Frontal cortex (tissue), 4 donors: ENCODE data around the gene DNER. TPM values are rescaled to one million over a fixed set of nuclear protein-coding genes. Genes with fewer than 3 reads are reported as not detected.
A peak's percentile ranks its signal among the peaks of the same experiment; 100 is the strongest.

Experiments used
- DNase-seq, 2 donors: peaks; one replicate each; pipeline ENCODE4 v3.0.0; 2012; ENCODE audit warnings: low spot score in 2 of 2
- FAIRE-seq: peaks from 2 replicates; lab custom pipeline; 2012; peaks lifted over from hg19 to GRCh38; lab: Jason Lieb, UNC
- total RNA-seq: library from RNA; depleted of rRNA; stranded (reverse); fragments of >200 nt; gene quantifications from one replicate; pipeline ENCODE4 v1.2.3, GENCODE V29; 2014
- donor health status: control.
- donor health status: control.
- donor health status: control.

DNER gene
- total RNA-seq, 1 donor from 2014 or later: 79.9 TPM

GRCh38 chr2:229425598-229425997, 288.8 kb downstream of the DNER start:
- DNase-seq: no peak
- no peak for FAIRE-seq

- no peak for FAIRE-seq
- no peak for DNase-seq
These were observed 292.3 kb downstream of the DNER start for GRCh38 chr2:229422063-229422462.

GRCh38 chr2:229419158-229419557, 295.2 kb downstream of the DNER start:
- DNase-seq (no peak), FAIRE-seq (no peak)

DNA sequence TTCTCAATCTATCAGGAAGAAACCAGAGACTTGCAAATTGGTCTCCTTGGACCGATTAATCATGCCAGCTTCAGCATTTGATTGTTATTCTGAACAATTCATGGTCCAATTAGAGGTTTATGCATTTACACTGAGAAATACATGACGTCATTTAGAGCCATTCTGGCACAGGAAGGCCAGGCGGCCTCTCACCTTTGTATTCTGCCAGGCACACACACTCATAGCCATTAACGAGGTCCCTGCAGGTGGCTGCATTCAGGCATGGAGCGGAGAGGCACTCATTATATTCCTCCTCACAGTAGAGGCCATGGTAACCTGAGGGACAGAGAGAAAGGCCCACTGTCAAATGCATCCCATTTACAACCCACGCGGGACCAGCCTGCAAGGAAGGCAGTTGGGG, 296.4 kb downstream of the DNER start:
- DNase-seq (no peak), FAIRE-seq (no peak)

DNA sequence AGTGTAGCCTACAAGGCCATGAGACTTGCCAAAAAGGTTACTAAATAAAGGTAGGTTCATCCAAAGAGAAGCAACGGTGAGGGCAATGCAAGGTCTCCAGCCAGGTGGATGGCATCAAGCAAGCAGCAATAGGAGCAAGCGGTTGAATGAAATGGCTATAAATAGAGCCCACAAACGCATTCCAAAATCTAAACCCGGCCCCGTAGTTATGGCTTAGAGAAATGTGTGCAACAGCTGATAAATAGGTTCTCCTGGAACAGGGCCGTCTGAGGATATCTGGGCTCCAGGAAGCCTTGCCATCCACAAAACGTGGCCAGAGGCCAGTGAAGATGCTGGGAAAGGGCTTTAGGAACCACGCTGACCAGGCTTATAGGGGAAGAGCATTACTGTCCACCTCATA, 297.2 kb downstream of the DNER start:
- DNase-seq (no peak), FAIRE-seq (no peak)

GRCh38 chr2:229416116-229416694, 298.1 kb downstream of the DNER start:
- DNase-seq (no peak), FAIRE-seq (no peak)

- DNase-seq: no peak
- FAIRE-seq: no peak
These were observed 299.7 kb downstream of the DNER start for GRCh38 chr2:229414631-229415030.

DNA sequence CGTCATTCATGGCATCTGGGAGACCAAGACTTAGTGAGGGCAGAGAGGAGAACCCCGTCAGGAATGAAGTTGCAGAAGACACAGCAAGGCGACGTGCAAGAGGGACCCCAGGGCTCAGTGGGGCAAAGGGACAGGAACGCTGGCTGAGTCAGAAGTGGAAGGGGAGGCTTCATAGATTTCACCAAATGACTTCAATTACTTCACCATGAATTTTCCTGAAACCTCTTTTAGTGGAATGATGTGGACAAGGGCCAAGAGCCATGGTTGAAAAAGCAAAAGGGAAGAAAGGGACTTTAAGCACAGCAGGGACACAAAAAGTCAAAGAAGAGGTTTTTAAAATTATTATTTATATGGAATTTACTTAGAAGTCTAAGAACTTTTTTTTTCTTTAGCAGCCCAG, 301.7 kb downstream of the DNER start:
- FAIRE-seq (no peak), DNase-seq (no peak)

- FAIRE-seq: no peak
These were observed 303.4 kb downstream of the DNER start for GRCh38 chr2:229410946-229411345.

GRCh38 chr2:229410264-229410663, 304.1 kb downstream of the DNER start:
- DNase-seq: no peak
- no peak for FAIRE-seq

More at GRCh38 chr2:229410946-229411345, 303.4 kb downstream of the DNER start:
- DNase-seq: no peak

DNA sequence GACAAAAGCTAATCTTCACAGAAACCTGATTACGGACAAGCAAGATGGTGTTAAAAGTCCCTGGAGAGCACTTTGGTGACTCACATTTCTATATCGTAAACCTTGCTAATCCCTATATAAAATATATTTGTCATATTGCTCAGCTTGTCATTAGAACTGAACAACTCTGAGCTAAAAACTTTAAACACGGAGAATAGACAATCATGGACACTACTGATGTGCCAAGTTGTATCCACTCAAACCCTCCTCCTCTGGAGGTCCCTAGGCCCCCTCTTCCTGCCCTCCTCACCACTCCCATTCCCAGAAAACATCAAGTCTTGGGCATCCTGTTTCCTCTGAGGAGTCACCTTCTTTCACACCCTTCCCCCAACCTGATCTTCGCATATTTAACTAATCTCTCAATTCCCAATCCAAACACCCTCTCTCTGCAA, 304.6 kb downstream of the DNER start:
- no peak for DNase-seq

DNA sequence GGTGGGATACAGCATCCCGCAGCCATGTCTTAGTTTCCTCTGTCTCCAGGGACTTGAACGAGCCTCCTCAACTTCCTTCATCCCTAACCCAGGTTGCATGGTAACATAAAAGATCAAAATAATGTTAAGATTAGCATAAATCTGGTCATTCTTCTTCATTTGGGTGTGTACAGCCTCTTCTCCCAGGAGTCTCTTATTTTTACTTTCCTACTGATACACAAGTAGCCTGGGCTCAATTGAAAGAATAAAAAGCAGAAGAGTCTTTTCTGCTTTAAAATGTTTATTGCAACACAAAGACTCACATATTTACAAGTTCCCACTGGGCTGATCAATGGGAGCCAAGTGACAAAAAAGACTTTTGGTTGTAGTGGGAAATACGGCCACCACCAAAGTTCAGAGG, 305.4 kb downstream of the DNER start:
- no peak for FAIRE-seq

More for the DNA sequence above, 304.6 kb downstream of the DNER start:
- no peak for FAIRE-seq

GRCh38 chr2:229408356-229408755, 306.0 kb downstream of the DNER start:
- no peak for DNase-seq
- no peak for FAIRE-seq

More for the DNA sequence above, 305.4 kb downstream of the DNER start:
- DNase-seq: no peak

GRCh38 chr2:229407170-229407569, 307.2 kb downstream of the DNER start:
- DNase-seq: peak in 1 of 2 donors; percentile 30
- no peak for FAIRE-seq

- DNase-seq (no peak), FAIRE-seq (no peak)
These were observed 308.6 kb downstream of the DNER start for GRCh38 chr2:229405796-229406195.

DNA sequence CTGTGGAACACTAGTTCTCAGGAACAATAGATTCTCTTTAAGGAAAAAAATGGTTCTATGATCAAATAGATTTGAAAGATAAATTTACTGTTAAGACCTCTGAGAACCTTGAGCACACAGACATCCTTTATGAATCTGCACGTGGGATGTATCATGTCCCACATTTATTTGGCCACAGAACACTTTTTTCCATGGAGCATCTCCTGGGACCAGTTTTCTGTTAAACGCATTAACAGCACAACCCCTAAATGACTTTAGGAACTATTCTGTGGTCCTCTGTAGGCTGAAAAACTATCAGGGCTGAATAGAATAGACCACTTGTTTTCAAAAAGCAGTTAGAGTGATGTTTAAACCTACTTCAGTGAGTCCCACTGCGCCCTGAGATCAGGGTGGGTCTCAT, 311.1 kb downstream of the DNER start:
- no peak for FAIRE-seq
- no peak for DNase-seq

- FAIRE-seq: no peak
- DNase-seq: no peak
These were observed 313.0 kb downstream of the DNER start for GRCh38 chr2:229401171-229401865.

DNA sequence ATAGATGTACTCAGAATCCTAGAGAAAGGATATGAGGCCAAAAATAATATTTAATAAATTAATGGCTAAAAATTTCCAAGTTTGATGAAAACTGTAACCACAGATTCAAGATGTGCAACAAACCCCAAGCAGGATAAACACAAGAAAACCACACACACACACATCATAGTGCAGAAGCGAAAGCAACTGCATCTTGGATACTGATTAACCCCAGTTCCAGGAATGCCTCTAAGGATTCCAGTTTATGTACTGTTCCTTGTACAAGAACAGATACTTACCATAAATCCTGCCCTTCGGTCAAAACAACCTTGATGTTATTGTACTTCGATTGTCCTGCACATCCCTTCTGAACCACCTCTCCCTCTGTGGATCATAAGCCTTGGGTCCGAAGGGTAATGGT, 320.4 kb downstream of the DNER start:
- FAIRE-seq: no peak
- DNase-seq: no peak

- no peak for DNase-seq
- no peak for FAIRE-seq
These were observed 322.2 kb downstream of the DNER start for GRCh38 chr2:229392196-229392595.

- DNase-seq (no peak), FAIRE-seq (no peak)
These were observed 325.6 kb downstream of the DNER start for GRCh38 chr2:229388731-229389130.

DNA sequence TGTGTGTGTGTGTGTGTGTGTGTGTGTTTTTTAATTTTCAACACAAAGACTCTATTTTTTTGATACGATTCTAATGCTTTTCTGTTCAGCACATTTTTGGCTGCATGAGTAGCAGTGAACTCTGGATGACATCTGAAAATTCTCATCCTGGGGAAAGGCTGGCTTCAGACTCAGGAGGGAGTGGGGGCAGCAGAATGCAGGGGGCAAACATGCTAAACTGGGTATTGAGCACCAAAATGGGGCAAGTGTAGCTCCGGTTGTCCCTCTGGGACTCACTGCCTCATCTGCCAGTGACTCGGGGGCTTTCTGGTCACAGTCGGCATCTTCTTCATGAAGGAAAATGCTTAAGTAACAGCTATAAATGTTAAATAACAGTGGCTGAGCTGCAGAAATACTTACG, 326.5 kb downstream of the DNER start:
- FAIRE-seq (no peak), DNase-seq (no peak)
